ENCODE results near the gene BTG1.

GRCh38 chr12:92156704-92157395 is 11.2 kb upstream of the BTG1 start:
- TF ChIP-seq CTCF (IDR thresholded peaks at IDR 0.05) = no peak
- TF ChIP-seq EP300 (IDR thresholded peaks at IDR 0.05; ENCODE audit: low read depth) = no peak

Data from transverse colon (tissue), 3 donors.